Measurements from ENCODE around the gene ATP6V1D.
A peak's percentile ranks its signal among the peaks of the same experiment; 100 is the strongest.
"Not testable (repeated sequence)": the region's sequence is repeated elsewhere in the genome, so short reads cannot be mapped to it uniquely, and the experiment has no call there.

The ATP6V1D gene

GRCh38 chr14:67371247-67372148, 11.9 kb upstream of the ATP6V1D start:
- no peak for DNase-seq (ENCODE audit: low read depth in 2 of 2)

GRCh38 chr14:67370830-67371229, 11.2 kb upstream of the ATP6V1D start:
- DNase-seq (ENCODE audit: low read depth in 2 of 2) = no peak

- no peak for DNase-seq (ENCODE audit: low read depth in 2 of 2)
Measured at GRCh38 chr14:67365476-67365875, 5.9 kb upstream of the ATP6V1D start.

- peak in 1 of 2 donors; percentile 6 for DNase-seq (ENCODE audit: low read depth in 2 of 2)
Measured at GRCh38 chr14:67360470-67361206, 1.0 kb upstream of the ATP6V1D start.

GRCh38 chr14:67358924-67359774, 455 bp downstream of the ATP6V1D start:
- DNase-seq (ENCODE audit: low read depth in 2 of 2) = no peak

GRCh38 chr14:67357969-67358354, 1.6 kb downstream of the ATP6V1D start:
- no peak for DNase-seq (ENCODE audit: low read depth in 2 of 2)

GRCh38 chr14:67357186-67357968, 2.2 kb downstream of the ATP6V1D start:
- DNase-seq (ENCODE audit: low read depth in 2 of 2) = no peak

GRCh38 chr14:67352055-67352454, 7.5 kb downstream of the ATP6V1D start:
- no peak for DNase-seq (ENCODE audit: low read depth in 2 of 2)

GRCh38 chr14:67345583-67345982, 14.0 kb downstream of the ATP6V1D start:
- DNase-seq (ENCODE audit: low read depth in 2 of 2) = no peak

GRCh38 chr14:67343601-67344230, 15.9 kb downstream of the ATP6V1D start:
- DNase-seq (ENCODE audit: low read depth in 2 of 2) = no peak

GRCh38 chr14:67341231-67341630, 18.4 kb downstream of the ATP6V1D start:
- not testable (repeated sequence) for DNase-seq (ENCODE audit: low read depth in 2 of 2)

GRCh38 chr14:67335781-67336180, 23.8 kb downstream of the ATP6V1D start:
- DNase-seq (ENCODE audit: low read depth in 2 of 2) = no peak

GRCh38 chr14:67332468-67332867, 27.1 kb downstream of the ATP6V1D start:
- DNase-seq (ENCODE audit: low read depth in 2 of 2) = no peak

- DNase-seq (ENCODE audit: low read depth in 2 of 2) = no peak
Measured at GRCh38 chr14:67331368-67332125, 28.1 kb downstream of the ATP6V1D start.

GRCh38 chr14:67329666-67330065, 29.9 kb downstream of the ATP6V1D start:
- not testable (repeated sequence) for DNase-seq (ENCODE audit: low read depth in 2 of 2)

GRCh38 chr14:67319142-67319541, 40.5 kb downstream of the ATP6V1D start:
- no peak for DNase-seq (ENCODE audit: low read depth in 2 of 2)

GRCh38 chr14:67317822-67318221, 41.8 kb downstream of the ATP6V1D start:
- no peak for DNase-seq (ENCODE audit: low read depth in 2 of 2)

- DNase-seq (ENCODE audit: low read depth in 2 of 2) = no peak
Measured at GRCh38 chr14:67313153-67313552, 46.5 kb downstream of the ATP6V1D start.

GRCh38 chr14:67311868-67312267, 47.7 kb downstream of the ATP6V1D start:
- no peak for DNase-seq (ENCODE audit: low read depth in 2 of 2)
